Measurements from ENCODE around the gene FHIT.

The FHIT gene

DNA sequence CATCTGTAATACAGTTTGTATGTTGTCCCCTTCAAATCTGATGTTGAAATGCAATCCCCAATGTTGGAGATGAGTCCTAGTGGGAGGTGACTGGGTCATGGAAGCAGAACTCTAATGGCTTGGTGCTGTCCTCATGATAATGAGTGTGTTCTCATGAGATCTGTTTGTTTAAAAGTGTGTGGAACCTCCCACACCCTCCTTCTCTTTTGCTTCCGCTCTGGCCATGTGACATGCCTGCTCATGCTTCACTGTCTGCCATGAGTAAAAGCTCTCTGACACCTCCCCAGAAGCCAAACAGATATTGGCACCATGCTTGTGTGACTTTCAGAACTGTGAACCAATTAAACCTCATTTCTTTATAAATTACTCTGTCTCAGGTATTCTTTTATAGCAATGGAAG lies 1407.4 kb downstream of the FHIT start:
- no peak for DNase-seq

DNA sequence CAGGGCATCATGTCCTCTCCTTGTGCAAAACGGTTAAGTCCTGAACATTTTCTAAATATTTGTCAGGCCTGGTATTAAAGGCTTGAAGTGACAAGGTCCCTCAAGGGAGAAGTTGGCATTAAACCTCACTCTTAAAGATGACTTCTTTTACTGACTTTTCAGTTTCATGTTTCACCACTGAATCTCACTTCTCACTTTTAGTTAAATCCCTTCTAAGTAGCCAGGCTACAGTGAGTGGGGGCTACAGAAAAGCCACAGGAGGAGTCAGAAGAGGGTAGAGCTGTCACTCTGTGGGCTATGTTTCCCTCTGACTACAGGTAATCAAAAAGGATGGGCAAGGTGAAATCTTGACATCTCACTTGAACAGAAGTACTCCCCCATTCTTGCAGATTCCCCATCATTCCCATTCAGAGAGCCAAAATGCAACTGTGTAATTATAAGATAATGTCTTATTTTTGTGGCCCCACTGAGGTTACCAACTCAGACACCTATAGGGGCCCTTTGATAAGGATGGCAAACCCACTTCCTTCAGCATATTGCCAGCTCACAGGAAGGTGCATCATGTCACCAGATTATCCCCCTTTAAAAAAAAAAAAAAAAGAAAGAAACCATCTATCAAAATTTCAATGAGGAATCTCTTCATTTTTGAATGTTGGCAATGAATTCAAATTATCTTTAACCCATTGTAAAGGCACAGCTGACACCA lies 1411.3 kb downstream of the FHIT start:
- DNase-seq, result no peak

DNA sequence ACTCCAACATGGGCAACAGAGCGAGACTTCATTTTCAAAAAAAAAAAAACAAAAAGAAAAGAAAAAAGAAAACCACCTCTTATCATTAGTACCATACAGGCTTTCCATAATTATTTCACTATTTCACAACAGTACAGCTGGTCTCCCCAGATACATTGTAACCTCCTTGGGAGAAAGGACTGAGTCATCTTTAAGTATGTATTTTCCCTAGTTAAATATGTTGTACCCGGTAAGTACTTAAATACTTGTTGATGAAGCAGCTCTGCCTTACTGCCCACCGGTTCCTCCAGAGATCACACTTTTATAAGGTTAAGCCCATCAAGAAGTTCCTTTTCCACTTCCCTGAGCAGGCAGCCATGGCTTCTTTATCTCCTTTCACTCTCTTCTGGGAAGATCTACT lies 1412.0 kb downstream of the FHIT start:
- DNase-seq, result no peak

DNA sequence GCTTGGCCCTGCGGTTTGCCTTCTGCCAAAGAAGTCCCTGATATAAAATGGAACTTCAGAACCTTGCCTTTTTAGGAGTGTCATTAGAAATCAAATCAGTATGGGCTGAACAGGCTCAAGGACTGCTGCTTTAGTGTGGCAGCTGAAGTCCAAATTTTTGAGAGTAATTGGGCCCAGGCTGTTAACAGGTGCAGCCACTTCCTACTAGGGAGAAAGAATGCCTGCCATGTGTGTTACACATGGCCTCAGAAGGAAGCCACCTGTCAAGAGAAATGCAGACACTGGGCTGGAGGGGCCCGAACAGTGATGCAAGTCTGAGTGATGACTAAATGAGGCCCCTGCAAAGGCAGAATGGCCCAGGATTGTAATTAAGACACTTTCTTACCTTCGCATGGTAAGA lies 1414.7 kb downstream of the FHIT start:
- DNase-seq, result peak; percentile 30

DNA sequence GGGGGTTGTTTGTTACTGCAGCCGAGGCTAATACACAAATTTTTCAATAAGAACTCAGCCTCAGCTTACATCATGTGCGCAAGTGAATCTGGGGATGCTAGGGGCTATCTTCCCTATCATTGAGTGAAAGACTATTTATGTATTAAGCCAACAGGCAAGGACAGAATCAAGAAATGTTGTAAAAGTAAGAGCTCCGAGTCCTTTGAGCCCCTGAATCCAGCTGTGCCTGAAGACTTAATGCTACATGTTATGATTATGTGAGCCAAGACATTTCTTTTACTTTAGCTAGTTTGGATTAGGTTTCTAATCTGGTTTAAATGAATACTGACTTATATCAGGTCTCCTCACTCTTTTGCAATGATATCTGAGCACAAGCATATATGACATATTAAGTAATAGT lies 1418.5 kb downstream of the FHIT start:
- DNase-seq, result no peak

GRCh38 chr3:59832241-59832640 lies 1419.0 kb downstream of the FHIT start:
- DNase-seq, result no peak

- no peak for DNase-seq
Measured at GRCh38 chr3:59831394-59831793, 1419.9 kb downstream of the FHIT start.

- DNase-seq, result no peak
Measured at GRCh38 chr3:59829527-59829926, 1421.7 kb downstream of the FHIT start.

GRCh38 chr3:59824876-59825275 lies 1426.4 kb downstream of the FHIT start:
- DNase-seq, result no peak

GRCh38 chr3:59821274-59821673 lies 1430.0 kb downstream of the FHIT start:
- DNase-seq, result no peak

DNA sequence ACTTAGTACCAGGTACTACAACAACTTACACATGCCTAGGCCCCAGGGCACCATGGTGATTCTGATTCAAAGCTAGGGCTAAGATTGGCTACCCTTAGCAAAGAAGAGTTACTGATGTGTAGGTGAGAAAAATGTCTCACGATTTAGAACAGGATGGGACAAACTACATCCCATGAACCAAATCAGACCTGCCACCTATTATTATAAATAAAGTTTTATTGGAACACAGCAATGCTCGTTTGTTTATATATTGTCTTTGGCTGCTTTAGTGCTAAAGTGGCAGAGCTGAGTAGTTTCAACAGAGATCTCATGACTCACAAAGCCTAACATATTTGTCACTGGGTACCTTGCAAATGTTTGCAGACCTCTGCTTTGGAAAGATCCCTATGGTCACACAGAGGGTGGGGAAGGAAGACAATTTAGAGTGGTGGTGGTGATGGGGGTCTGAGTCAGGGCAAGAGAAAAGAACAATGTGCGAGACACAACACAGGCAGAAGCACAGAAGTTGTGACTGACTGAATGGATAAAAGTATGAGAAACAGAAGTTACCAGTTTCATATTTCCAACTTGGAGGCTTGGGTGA lies 1430.8 kb downstream of the FHIT start:
- DNase-seq, result no peak

- no peak for DNase-seq
Measured at GRCh38 chr3:59818919-59819300, 1432.3 kb downstream of the FHIT start.

GRCh38 chr3:59818033-59818918 lies 1433.0 kb downstream of the FHIT start:
- DNase-seq, result peak; percentile 78

- no peak for DNase-seq
Measured at GRCh38 chr3:59817511-59817910, 1433.7 kb downstream of the FHIT start.

- DNase-seq, result no peak
Measured at GRCh38 chr3:59816312-59816711, 1434.9 kb downstream of the FHIT start.

- no peak for DNase-seq
Measured at GRCh38 chr3:59813148-59813538, 1438.1 kb downstream of the FHIT start.

- no peak for DNase-seq
Measured at GRCh38 chr3:59812237-59813147, 1438.8 kb downstream of the FHIT start.

GRCh38 chr3:59811160-59811559 lies 1440.1 kb downstream of the FHIT start:
- DNase-seq, result no peak

GRCh38 chr3:59810606-59811005 lies 1440.6 kb downstream of the FHIT start:
- DNase-seq, result no peak

DNA sequence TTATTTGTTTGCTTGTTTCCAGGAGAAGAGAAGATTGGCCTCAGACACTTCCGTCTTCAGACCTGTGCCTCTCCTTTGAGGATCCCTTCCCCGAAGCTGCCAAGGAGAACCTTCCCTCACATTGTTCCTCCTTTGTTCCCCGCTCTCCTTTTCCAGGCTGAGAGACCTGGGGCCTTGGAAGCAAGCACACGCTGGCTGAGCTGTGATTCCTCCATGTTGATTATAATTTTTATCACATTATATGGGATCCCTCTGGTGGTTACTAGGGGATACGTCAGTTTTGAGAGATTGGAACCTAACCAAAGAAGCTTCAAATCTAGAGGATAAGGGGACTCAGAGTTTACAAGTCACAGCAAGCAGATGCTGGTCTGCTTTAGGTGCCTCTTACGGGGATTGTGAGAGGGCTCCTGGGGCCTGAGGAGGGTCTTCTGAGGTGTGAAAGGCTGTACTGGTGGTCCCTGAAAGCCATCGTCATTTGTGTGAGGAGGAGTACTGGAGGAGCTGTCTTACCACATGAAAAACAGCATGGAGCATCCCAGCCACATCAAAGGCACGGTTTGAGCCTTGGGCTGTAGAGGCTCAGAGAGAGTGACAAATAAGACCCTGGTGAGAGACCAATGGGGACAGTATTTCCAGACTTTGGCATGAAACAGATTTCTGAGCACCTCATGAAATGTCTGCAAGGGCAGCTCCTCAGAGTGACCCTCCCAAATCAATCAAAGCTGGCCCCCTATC lies 1441.4 kb downstream of the FHIT start:
- DNase-seq, result peak; percentile 59

- no peak for DNase-seq
Measured at GRCh38 chr3:59809016-59809415, 1442.2 kb downstream of the FHIT start.

GRCh38 chr3:59808446-59808845 lies 1442.8 kb downstream of the FHIT start:
- DNase-seq, result no peak
